HPDE6-E6E7 (cell line): ENCODE data around the gene LITAFD.
"Not testable (repeated sequence)": the region's sequence is repeated elsewhere in the genome, so short reads cannot be mapped to it uniquely, and the experiment has no call there.

Experiments used
- DNase-seq: peaks from one replicate; pipeline ENCODE4 v3.0.0; 2011; ENCODE audit warnings: missing footprints; ENCODE audit errors: extremely low spot score

The LITAFD gene

DNA sequence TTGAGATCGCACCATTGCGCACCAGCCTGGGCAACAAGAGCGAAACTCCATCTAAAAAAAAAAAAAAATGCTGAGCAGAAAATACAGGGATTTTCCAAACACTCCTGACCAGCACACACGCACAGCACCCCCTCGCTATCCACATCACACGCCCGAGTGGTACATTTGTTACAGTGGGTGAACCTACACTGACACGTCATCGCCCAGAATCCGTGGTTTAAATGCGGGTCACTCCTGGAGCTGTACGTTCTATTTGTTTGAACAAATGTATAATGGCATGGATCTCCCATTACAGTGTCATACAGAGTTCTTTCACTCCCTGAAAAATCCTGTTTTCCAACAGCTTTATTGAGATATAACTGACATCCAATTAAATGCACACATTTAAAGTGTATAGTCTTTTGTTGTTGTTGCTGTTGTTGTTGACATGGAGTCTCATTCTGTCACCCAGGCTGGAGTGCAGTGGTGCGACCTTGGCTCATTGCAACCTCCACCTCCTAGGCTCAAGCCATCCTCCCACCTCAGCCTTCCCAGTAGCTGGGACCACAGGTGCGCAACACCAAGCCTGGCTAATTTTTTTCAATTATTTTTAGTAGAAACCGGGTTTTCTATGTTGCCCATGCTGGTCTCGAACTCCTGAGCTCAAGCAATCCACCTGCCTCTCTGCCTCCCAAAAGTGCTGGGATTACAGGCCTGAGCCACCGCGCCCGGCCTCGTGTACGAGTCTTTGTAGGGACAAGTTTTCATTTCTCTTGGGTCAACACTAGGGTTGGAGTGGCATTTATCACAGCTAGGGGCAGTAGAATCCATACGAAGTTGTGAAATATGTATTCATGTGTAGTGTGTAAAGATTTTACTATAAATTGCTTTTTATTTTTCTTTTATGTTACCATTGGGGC, 8.9 kb upstream of the LITAFD start:
- no peak for DNase-seq

GRCh38 chr16:8873866-8874195, 8.3 kb upstream of the LITAFD start:
- not testable (repeated sequence) for DNase-seq

DNA sequence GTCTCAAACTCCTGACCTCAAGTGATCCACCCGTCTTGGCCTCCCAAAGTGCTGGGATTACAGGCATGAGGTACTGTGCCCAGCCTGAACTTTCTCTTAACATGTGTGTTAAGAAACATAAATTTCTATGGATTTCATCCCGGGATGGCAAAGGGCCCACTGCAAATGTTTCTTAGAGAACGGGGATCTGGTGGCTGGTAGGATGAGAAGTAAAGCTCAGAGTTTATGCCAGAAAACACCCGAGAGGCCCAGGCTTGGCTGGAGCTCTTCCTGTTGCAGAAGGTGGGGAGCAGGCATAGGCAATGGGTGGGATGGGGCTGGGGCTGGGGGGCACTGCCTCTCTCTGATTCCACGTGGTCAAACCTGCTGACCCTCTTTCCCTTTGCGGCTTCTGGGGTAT, 7.8 kb upstream of the LITAFD start:
- DNase-seq, result no peak

DNA sequence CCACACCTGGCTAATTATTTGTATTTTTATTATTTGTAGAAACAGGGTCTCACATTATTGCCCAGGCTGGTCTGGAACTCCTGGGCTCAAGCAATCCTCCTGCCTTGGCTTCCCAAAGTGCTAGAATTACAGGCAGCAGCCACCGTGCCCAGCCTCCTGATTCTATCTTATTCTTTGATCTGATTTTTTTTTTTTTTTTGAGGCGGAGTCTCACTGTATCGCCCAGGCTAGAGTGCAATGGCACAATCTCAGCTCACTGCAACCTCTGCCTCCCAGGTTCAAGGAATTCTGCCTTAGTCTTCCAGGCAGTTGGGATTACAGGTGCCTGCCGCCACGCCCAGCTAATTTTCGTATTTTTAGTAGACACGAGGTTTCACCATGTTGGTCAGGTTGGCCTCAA, 6.8 kb upstream of the LITAFD start:
- DNase-seq, result not testable (repeated sequence)

DNA sequence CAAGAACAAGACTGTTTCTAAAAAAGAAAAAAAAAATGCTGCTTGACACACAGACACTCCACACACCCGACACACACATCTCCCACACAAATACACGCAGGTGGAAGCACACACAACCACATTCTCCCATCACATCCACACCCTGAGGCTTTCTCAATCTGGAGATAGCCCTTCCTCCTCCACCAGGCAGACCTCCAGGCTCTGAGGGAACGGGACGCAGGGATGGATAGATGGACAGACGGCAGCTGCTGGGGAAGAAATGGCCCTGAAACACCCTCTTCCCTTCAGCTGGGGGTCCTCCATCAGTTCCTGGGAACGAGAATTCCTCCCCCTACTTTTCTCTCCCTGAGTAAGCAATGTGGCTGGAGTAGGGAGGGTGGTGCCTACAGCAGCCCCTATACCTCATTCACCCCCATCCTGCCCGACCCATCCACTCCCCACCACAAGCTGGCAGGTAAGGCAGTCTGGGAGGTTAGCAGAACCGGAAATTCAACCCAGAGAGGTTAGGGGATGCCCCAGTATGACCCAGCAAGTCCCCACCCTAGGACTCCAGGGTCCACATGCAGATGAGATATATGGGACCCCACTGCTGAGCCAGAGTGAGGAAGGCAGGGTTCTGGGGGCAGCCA, 4.1 kb upstream of the LITAFD start:
- no peak for DNase-seq

GRCh38 chr16:8878523-8878911, 3.6 kb upstream of the LITAFD start:
- peak; percentile 72 for DNase-seq

- no peak for DNase-seq
Observed at GRCh38 chr16:8880839-8881510, 1.2 kb upstream of the LITAFD start.

DNA sequence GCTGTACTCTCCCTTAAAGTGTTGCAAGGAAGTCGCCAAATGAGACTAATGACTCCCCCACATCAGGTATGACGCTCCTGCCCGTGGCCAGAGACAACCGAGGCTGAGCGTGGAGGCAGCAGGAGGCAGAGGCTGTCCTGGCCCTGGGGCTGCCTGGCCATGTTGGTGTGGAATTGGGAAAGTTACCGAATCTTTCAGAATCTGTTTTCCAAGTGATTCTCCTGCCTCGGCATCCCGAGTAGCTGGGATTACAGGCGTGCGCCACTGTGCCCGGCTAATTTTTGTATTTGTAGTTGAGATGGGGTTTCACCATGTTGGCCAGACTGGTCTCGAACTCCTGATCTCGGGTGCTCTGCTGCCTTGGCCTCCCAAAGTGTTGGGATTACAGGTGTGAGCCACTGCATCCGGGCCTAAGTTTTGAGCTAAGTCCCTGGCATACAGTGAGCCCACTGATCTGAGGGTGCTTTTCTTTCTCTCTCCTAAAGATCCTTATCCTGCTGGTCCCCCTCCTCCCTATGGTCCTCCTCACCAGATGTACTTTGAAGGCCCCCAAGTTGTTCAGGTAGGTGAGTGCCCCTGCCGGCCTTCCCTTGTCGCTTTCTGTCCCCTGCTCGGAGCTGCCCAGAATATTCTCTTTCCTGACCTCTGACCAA, 700 bp downstream of the LITAFD start:
- no peak for DNase-seq

DNA sequence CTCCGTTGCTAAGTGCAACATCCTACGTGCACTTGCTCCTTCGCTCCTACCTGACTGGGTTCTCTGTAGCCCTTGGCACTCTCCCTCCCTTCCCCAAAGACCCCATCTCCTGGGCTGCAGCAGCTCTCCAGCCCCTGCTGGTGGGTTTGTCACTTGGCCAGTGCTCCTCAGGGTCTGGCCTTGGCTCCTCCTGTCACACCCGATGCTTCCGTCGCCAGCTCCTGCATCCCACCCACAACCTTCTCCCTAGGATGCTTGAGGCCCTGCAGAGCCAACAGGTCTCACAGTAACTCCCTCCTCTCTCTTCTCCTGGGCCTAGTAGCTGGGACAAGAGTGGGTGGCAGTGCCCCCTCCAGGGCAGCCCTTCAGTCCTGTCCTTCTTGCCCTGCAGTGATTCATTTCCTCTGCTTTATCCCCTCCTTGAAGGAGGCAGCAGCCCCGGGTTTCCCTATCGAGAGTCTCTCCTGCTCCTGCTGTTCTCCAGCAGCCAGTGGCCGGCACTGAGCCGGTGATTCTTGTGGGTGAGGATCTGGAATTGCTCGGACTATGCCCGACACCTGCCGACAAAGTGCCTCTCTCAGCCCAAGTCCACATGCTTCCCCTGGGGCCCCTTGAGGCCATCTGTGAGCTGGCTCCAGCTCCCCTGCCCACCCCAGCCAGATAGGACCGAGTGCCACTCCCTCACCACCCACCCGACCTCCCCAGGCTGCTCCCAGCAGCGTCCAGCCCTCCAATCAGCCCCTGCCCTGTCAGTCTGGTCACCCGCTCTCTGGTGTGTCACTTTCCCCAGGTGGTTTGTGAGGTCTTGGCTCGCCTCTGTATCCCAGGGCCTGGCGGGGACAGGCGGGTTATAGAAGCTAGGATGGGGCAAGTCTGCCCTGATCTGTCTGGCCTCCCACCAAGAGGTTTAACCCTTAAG, 3.8 kb downstream of the LITAFD start:
- no peak for DNase-seq

DNA sequence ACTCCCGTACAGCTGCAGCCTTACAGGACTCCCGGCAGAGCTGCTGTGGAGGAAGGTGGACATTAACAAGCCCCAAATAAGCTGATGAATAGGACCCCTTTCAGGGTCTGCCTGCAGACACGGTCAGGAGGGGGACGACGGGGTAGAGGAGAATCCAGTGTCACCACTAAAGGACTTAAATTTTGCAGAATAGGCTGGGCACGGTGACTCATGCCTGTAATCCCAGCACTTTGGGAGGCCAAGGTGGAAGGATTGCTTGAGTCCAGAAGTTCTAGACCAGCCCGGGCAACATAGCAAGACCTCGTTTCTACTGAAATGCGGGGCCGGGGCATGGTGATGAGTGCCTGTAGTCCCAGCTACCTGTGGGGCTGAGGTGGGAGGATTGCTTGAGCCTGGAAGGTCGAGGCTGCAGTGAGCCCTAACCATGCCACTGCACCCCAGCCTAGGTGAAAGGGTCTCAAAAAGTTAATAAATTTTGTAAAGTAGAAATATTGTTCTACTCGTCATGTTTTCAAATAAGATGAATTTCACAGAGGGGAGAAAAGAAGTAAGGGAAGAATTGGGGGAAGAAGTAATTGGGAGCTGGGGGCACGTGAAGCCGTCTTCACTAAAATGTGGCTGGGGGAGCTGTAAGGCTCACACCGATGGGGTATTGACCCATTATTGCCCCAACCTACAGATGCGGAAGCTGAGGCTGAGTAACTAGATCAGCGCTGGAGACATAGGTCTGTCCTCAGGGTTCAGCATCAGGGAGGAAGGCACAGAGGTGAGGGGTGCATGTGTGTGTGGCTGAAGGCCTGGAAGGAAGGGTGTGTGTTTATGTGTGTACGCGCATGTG, 4.7 kb downstream of the LITAFD start:
- DNase-seq, result no peak

- no peak for DNase-seq
Observed at GRCh38 chr16:8887431-8887765, 5.2 kb downstream of the LITAFD start.

DNA sequence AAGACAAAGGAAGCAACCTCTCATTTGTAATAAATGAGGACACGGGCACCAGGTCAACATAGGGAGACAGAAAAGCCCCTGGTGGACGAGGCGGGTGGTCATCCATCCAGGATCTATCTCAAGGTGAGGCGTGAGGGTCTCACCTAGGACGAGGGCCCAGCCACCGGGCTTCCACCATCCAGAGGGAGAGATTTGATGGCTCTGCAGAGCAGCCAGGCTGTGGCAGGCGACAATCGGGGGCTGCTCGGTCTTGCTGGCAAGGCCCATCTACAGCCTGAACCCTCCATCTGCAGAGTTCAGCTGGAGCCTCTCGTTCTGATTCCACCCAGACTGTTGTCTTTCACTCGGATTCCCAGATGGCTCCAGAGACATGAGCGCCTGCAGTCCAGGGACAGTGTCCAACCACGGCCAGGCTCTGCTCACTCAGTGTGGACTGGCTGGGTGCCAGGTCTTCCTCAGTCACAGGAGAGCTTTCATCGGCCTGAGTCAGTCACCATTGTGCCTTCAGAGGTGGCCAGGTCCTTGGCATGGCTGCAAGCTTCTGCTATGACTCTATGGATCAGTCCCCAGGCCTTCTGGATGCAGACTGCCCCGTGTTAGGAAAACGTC, 5.9 kb downstream of the LITAFD start:
- DNase-seq, result no peak

GRCh38 chr16:8888951-8889892, 7.1 kb downstream of the LITAFD start:
- DNase-seq, result no peak

DNA sequence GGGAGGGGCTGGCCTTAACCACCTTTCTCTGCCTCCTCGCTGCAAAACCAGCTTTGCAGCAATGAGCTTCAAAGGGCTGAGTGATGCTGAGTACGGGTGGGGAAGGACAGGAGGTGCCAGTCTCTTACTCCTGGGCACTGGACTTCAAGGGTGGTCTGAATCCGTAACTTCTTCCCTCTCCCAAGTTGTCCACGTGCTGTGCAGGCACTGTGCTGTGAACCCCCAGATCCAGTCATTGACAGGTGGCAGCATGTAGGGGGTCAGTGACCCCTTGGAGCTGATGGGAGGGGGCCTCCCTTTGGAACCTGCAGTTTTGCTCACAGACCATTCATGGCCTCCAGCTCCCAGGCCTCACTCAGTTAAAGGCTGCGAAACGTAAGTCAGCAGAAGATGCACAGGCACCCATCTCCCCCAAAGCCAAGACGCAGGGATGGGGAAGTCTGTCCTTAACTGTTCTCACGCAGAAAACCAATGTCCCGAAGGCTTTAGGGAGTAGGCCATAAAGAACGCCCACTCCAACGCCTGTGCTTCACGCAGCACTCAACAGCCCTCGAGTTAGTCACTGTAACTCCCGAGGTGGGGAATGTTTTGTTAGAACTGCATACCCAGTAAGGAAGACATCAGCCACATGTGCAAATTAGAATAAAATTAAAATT, 7.9 kb downstream of the LITAFD start:
- DNase-seq, result no peak

- no peak for DNase-seq
Observed at GRCh38 chr16:8890549-8890921, 8.4 kb downstream of the LITAFD start.

- DNase-seq, result no peak
Observed at GRCh38 chr16:8892101-8892575, 10.0 kb downstream of the LITAFD start.

DNA sequence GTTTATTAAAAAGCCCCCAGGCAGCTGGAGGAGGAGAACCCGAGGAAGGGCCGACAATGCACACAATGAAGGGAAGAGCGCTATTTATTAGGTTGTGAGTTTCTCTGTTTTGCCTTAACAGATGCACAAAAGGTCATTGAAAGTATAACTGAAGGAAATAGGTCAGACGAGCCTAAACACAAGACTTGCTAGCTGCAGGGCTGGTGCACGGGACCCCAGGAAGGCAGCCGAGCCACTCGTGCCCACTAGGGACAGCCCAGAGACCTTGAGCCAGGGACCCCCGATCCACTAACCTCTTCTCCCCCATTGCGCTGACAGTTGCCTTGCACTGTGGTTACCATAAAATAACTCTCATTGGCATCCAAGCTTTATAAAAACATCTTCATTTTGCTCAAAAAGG, 11.3 kb downstream of the LITAFD start:
- DNase-seq, result no peak

DNA sequence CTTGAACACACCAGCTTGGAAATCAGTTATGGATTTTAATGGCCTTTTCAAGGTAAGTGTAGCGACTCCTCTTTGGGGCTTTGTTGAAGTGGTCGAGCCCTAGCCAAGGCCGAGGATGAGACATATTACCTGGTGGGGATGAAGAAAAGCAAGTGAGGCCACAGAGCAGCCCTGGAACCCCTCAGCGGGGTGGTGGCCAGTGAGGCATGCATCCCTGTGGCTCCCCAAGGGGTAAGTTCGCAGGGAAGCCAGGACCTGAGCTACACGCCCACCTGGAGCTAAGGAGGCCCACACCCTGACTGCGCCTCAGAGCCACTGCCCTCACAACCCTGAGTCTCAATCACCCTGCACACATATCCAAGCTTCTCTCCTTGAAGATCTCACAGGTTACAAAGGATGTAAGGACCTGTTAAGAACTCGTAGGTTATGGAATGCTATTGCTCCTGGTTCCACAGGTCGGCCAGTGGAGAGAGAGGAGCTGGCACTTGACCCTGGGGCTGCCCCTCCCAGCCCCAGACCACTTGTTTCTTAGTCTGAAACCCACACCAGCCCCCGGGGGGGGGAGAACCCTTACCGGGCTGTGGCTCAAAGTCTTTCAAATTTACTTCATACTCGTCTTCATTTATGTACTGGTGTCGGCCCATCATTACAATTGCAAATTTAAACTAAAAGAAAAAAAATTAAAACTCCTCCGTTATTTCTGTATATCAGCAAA, 12.0 kb downstream of the LITAFD start:
- no peak for DNase-seq
